ENCODE measurements around the gene NBEA. TPM values are rescaled to one million over a fixed set of nuclear protein-coding genes. Genes with fewer than 3 reads are reported as not detected.

The NBEA gene
- total and polyA plus RNA-seq, 3 experiments from 2014 or later: 0.14 to 0.24 (median 0.20) TPM

DNA sequence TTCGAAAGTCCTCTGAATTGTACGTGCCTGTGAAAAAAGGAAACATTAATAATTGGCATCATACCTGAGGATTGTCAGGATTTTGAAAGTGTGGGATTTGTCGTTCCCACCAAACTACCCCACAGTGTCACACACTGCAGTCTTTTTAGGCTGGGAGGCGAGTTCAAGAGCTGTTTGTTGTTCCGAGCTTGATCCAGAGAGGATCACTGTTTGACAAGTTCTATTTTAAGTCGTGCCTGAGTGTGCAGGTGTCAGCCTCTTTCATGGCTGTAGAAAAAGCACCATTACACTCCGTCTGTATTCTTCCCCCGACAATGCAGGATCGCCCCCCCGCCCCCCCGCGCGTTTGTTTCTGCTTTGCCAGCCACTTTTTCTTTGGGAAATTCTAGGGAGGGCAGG, 635 bp upstream of the NBEA start:
- POLR2A ChIA-PET: no interaction called here
- peaks cover 0 to 7% (median 0%) of the 10 kb centered on the region in 5 donors for H3K9me3 Mint-ChIP-seq

DNA sequence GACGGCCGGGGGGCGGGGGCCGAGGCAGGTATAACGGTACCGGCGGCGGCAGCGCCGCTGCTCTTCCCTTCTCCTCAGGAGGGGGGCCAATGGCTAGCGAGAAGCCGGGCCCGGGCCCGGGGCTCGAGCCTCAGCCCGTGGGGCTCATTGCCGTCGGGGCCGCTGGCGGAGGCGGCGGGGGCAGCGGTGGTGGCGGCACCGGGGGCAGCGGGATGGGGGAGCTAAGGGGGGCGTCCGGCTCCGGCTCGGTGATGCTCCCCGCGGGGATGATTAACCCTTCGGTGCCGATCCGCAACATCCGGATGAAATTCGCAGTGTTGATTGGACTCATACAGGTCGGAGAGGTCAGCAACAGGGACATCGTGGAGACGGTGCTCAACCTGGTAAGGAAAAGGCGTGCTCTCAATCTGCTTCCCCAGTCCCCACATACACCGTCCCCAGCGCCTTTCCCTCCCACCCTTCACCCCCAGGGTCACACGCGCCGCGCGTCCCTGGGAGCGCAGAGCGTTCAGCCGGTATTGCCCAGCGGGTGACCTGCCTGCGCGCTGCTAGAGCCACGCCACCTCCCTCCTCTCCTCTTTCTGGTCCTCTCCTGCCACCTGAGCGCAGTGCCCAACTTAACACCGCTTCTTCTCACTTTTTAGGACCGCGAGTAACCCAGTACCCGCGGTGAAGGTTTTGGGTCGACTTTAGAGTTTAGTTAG, 814 bp downstream of the NBEA start:
- ChIA-PET POLR2A (no interaction called here), CTCF (no interaction called here)
- Mint-ChIP-seq H3K9me3 (peaks cover 0 to 7% (median 0%) of the 10 kb centered on the region in 5 donors), H3K4me3 (peak overlapping the region; percentile 72 to 92 (median 81)), H3K27me3 (peaks cover 17 to 53% of the 10 kb centered on the region in 2 donors), H3K27ac (peak overlapping the region in 4 of 8 donors; percentile 43 to 56 (median 52)), H3K4me1 (peaks cover 10 to 29% (median 19%) of the 10 kb centered on the region in 3 donors), H3K36me3 (no peaks in the 10 kb centered on the region)
- H3K4me1 ChIP-seq (ENCODE audit: insufficient read depth, low read length): peaks cover 15% of the 10 kb centered on the region
- H3K4me3 ChIP-seq (ENCODE audit: low read length): peak overlapping the region; percentile 31
- no peaks in the 10 kb centered on the region for H3K36me3 ChIP-seq (ENCODE audit: insufficient read depth, low read length)
- H3K27me3 ChIP-seq (ENCODE audit: insufficient read depth, low read length, poor library complexity, severe bottlenecking): peaks cover 6% of the 10 kb centered on the region
- DNase-seq: peak in 1 of 5 donors; percentile 29
- no peaks in the 10 kb centered on the region for H3K9me3 ChIP-seq (ENCODE audit: low read length)
- no peak overlapping the region for H3K27ac ChIP-seq (ENCODE audit: low read depth, low read length)

More for the DNA sequence above, 635 bp upstream of the NBEA start:
- Mint-ChIP-seq H3K27me3 (peaks cover 17 to 49% of the 10 kb centered on the region in 2 donors), H3K27ac (peak overlapping the region in 2 of 8 donors; percentile 23 to 32), H3K36me3 (no peaks in the 10 kb centered on the region), H3K4me1 (peaks cover 10 to 29% (median 19%) of the 10 kb centered on the region in 3 donors), H3K4me3 (peak overlapping the region; percentile 71 to 92 (median 83))
- Histone ChIP-seq H3K36me3 (ENCODE audit: insufficient read depth, low read length) (no peaks in the 10 kb centered on the region), H3K27ac (ENCODE audit: low read depth, low read length) (no peak overlapping the region), H3K4me3 (ENCODE audit: low read length) (no peak overlapping the region), H3K4me1 (ENCODE audit: insufficient read depth, low read length) (peaks cover 15% of the 10 kb centered on the region), H3K27me3 (ENCODE audit: insufficient read depth, low read length, poor library complexity, severe bottlenecking) (peaks cover 6% of the 10 kb centered on the region), H3K9me3 (ENCODE audit: low read length) (no peaks in the 10 kb centered on the region)
- CTCF ChIA-PET: no interaction called here
- no peak for DNase-seq

DNA sequence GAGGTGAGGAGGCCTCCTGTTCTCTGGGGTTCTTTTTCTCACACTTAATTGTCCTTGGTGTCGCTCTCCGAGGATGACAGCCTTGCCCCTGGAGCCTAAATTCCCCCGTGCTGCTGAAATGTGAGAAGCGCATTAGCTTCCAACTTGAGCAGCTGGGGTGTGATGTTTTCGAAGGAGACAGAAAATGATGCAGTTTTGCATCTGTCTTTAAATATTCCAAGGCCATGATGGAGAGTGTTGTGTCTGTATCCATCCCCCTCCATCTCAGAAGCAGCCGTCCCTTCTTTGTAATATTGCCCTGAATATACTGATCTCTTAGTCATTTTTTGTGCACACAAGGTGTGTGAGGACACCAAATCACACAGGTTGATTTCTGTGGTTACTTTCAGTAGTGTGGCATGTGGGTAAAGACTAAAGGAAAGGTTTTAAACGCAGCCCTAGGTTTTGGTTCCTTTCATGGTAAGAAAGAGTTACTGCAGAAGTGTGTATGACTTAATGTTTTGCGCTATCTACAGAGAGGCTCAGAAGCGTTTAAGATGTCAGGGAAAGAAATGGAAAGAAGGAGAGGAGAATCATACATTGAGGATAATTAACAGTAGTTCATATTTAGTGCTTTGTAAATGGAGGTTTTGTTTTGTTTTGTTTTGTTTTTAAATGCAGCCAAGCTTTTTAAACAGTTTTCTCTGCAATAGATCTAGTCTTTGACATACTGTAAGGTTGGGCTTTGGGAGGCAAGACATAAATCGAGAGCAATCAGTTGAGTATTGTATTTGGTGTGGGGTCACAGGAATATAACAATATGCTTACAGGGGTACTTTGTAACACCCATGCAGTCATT, 1.6 kb downstream of the NBEA start:
- H3K9me3 Mint-ChIP-seq: peaks cover 0 to 7% (median 0%) of the 10 kb centered on the region in 5 donors
- Histone ChIP-seq H3K4me3 (ENCODE audit: low read length) (peak overlapping the region; percentile 31), H3K27me3 (ENCODE audit: insufficient read depth, low read length, poor library complexity, severe bottlenecking) (peaks cover 6% of the 10 kb centered on the region), H3K36me3 (ENCODE audit: insufficient read depth, low read length) (no peaks in the 10 kb centered on the region), H3K9me3 (ENCODE audit: low read length) (no peaks in the 10 kb centered on the region), H3K27ac (ENCODE audit: low read depth, low read length) (no peak overlapping the region), H3K4me1 (ENCODE audit: insufficient read depth, low read length) (peaks cover 15% of the 10 kb centered on the region)
- CTCF ChIA-PET: no interaction called here
- H3K27ac Mint-ChIP-seq: peak overlapping the region in 4 of 8 donors; percentile 34 to 56 (median 48)
- peaks cover 17 to 56% of the 10 kb centered on the region in 2 donors for H3K27me3 Mint-ChIP-seq
- H3K36me3 Mint-ChIP-seq: no peaks in the 10 kb centered on the region
- peak in 1 of 5 donors; percentile 38 for DNase-seq
- POLR2A ChIA-PET: no interaction called here
- peaks cover 10 to 29% (median 19%) of the 10 kb centered on the region in 3 donors for H3K4me1 Mint-ChIP-seq
- H3K4me3 Mint-ChIP-seq: peak overlapping the region; percentile 72 to 92 (median 81)

DNA sequence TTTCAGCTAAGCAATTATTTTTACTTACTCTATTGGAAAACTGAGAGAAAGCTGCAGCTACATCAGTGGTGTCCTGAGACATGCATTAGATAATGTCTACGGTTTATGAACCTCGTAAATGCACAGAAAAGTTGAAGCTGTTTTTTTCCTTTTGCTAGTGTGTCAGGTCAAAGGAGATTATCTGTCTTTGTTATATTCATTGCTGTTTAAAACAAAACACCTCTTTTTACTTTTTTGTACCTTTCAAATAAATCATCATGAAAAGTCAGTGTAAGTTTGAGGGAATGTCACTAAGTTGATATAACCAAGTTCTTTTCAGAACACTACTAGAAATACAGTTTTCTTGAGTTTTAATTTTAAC, 2.2 kb downstream of the NBEA start:
- H3K9me3 ChIP-seq (ENCODE audit: low read length): no peaks in the 10 kb centered on the region
- ChIA-PET CTCF (no interaction called here), POLR2A (no interaction called here)
- H3K4me3 ChIP-seq (ENCODE audit: low read length): no peak overlapping the region
- Mint-ChIP-seq H3K36me3 (no peaks in the 10 kb centered on the region), H3K4me1 (peaks cover 10 to 29% (median 19%) of the 10 kb centered on the region in 3 donors), H3K27me3 (peaks cover 17 to 58% of the 10 kb centered on the region in 2 donors), H3K27ac (no peak overlapping the region), H3K9me3 (peaks cover 0 to 7% (median 0%) of the 10 kb centered on the region in 5 donors), H3K4me3 (peak overlapping the region in 2 of 7 donors; percentile 84 to 85)
- peaks cover 6% of the 10 kb centered on the region for H3K27me3 ChIP-seq (ENCODE audit: insufficient read depth, low read length, poor library complexity, severe bottlenecking)
- H3K36me3 ChIP-seq (ENCODE audit: insufficient read depth, low read length): no peaks in the 10 kb centered on the region
- peaks cover 15% of the 10 kb centered on the region for H3K4me1 ChIP-seq (ENCODE audit: insufficient read depth, low read length)
- no peak overlapping the region for H3K27ac ChIP-seq (ENCODE audit: low read depth, low read length)
- DNase-seq: no peak

DNA sequence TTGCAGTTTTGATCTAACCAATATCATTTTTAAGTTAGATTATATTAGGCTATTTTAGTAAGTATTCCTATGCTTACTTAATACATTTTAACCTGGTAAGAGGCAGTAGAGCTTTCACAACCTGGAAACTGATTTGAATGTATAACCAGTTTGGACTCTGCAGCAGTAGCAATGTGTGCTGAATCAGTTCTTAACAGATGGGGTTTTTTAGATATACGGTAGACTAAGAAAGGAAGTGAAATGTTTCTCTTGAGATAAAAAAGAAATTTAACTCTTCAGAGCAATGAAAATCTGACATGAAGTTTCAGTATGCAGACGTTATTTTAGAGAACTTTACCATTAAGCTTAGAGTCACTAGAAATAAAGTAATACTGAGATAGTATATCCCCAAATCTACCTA, 2.7 kb downstream of the NBEA start:
- Mint-ChIP-seq H3K27me3 (peaks cover 17 to 57% of the 10 kb centered on the region in 2 donors), H3K27ac (no peak overlapping the region), H3K9me3 (peaks cover 0 to 7% (median 0%) of the 10 kb centered on the region in 5 donors), H3K36me3 (no peaks in the 10 kb centered on the region), H3K4me1 (peaks cover 10 to 29% (median 19%) of the 10 kb centered on the region in 3 donors), H3K4me3 (no peak overlapping the region)
- Histone ChIP-seq H3K27ac (ENCODE audit: low read depth, low read length) (no peak overlapping the region), H3K4me1 (ENCODE audit: insufficient read depth, low read length) (peaks cover 15% of the 10 kb centered on the region), H3K27me3 (ENCODE audit: insufficient read depth, low read length, poor library complexity, severe bottlenecking) (peaks cover 6% of the 10 kb centered on the region), H3K36me3 (ENCODE audit: insufficient read depth, low read length) (no peaks in the 10 kb centered on the region), H3K9me3 (ENCODE audit: low read length) (no peaks in the 10 kb centered on the region), H3K4me3 (ENCODE audit: low read length) (no peak overlapping the region)
- DNase-seq: no peak
- ChIA-PET POLR2A (no interaction called here), CTCF (no interaction called here)

DNA sequence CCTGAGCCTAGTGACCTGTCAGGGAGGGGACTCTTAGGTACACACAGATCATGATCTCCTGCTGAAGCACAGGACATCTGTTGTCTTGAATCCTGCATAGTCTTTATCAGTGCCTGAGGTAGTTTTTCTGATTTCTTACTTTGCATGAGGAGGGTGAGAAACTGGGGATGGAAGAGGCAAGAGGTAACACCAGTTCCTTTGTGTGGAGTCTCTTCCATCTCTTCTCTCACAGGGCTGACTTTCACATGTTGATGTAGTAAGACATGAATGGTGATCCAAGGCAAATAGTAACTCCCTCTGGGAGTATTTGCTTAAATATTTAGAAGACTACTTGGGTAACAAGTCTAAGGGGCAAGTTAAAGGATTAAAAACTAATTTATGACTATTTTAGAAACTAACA, 9.5 kb downstream of the NBEA start:
- POLR2A ChIA-PET: no interaction called here
- H3K36me3 ChIP-seq (ENCODE audit: insufficient read depth, low read length): no peaks in the 10 kb centered on the region
- H3K4me3 ChIP-seq (ENCODE audit: low read length): no peak overlapping the region
- Mint-ChIP-seq H3K9me3 (peaks cover 0 to 7% (median 0%) of the 10 kb centered on the region in 5 donors), H3K4me1 (no peaks in the 10 kb centered on the region), H3K27me3 (peaks cover 0 to 10% of the 10 kb centered on the region in 2 donors), H3K27ac (peak overlapping the region in 1 of 8 donors; percentile 19), H3K4me3 (no peak overlapping the region), H3K36me3 (no peaks in the 10 kb centered on the region)
- DNase-seq: no peak
- CTCF ChIA-PET: no interaction called here
- H3K27me3 ChIP-seq (ENCODE audit: insufficient read depth, low read length, poor library complexity, severe bottlenecking): no peaks in the 10 kb centered on the region
- no peak overlapping the region for H3K27ac ChIP-seq (ENCODE audit: low read depth, low read length)
- no peaks in the 10 kb centered on the region for H3K9me3 ChIP-seq (ENCODE audit: low read length)
- H3K4me1 ChIP-seq (ENCODE audit: insufficient read depth, low read length): no peaks in the 10 kb centered on the region

DNA sequence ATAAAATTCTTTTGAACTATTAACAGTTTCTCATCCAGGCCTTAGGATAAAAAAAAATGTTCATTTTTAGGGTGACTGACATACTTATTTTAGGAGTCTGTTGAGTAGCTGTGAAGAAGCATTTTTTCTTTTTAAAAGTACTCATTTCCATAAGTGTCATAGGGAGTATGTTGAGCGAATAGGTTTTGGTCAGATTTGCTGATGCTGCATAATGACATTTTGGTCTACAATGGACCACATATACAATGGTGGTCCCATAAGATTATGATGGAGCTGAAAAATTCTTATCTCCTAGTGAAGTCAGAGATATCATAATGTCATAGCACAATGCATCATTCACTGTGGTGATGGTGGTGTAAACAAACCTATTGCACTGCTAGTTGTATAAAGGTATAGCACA, 17.4 kb downstream of the NBEA start:
- H3K4me1 Mint-ChIP-seq: no peaks in the 10 kb centered on the region
- Histone ChIP-seq H3K9me3 (ENCODE audit: low read length) (no peaks in the 10 kb centered on the region), H3K36me3 (ENCODE audit: insufficient read depth, low read length) (no peaks in the 10 kb centered on the region), H3K4me3 (ENCODE audit: low read length) (no peak overlapping the region), H3K27me3 (ENCODE audit: insufficient read depth, low read length, poor library complexity, severe bottlenecking) (no peaks in the 10 kb centered on the region), H3K4me1 (ENCODE audit: insufficient read depth, low read length) (no peaks in the 10 kb centered on the region), H3K27ac (ENCODE audit: low read depth, low read length) (no peak overlapping the region)
- H3K36me3 Mint-ChIP-seq: no peaks in the 10 kb centered on the region
- no peak for DNase-seq
- H3K27ac Mint-ChIP-seq: no peak overlapping the region
- no peaks in the 10 kb centered on the region for H3K27me3 Mint-ChIP-seq
- H3K9me3 Mint-ChIP-seq: peaks cover 0 to 6% (median 0%) of the 10 kb centered on the region in 5 donors
- no peak overlapping the region for H3K4me3 Mint-ChIP-seq
- ChIA-PET CTCF (interaction anchor here (0.7 kb wide), 1 partner anchor 10 kb away, joined by 3 read pairs; no protein-coding TSS in a partner anchor), POLR2A (no interaction called here)

DNA sequence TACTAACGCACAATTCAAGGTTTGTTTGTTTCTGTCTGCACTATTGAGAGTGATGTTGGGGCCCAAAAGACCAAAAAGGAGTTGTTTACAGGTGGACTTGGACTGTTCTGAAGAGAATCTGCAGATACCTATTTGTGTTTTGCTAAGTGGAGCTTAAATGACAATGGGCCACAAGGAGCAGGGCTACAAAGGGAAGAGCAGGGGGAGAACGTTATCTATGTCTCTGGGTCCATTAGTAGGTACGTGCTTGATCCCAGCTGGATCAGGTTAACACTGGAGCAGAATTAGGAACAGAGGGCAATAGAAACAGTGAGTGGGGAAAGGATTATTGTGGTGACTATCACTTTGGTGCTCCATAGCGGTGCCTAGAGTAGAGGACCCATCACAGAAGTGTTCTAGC, 22.5 kb downstream of the NBEA start:
- no peaks in the 10 kb centered on the region for H3K27me3 ChIP-seq (ENCODE audit: insufficient read depth, low read length, poor library complexity, severe bottlenecking)
- no peak overlapping the region for H3K4me3 ChIP-seq (ENCODE audit: low read length)
- peaks cover 0 to 7% (median 2%) of the 10 kb centered on the region in 5 donors for H3K9me3 Mint-ChIP-seq
- H3K36me3 Mint-ChIP-seq: peaks cover 0 to 4% (median 0%) of the 10 kb centered on the region in 3 donors
- H3K9me3 ChIP-seq (ENCODE audit: low read length): no peaks in the 10 kb centered on the region
- ChIA-PET CTCF (no interaction called here), POLR2A (no interaction called here)
- H3K27me3 Mint-ChIP-seq: no peaks in the 10 kb centered on the region
- no peaks in the 10 kb centered on the region for H3K36me3 ChIP-seq (ENCODE audit: insufficient read depth, low read length)
- no peaks in the 10 kb centered on the region for H3K4me1 ChIP-seq (ENCODE audit: insufficient read depth, low read length)
- H3K27ac ChIP-seq (ENCODE audit: low read depth, low read length): no peak overlapping the region
- H3K27ac Mint-ChIP-seq: no peak overlapping the region
- no peaks in the 10 kb centered on the region for H3K4me1 Mint-ChIP-seq
- no peak overlapping the region for H3K4me3 Mint-ChIP-seq
- no peak for DNase-seq

Measured in CD8-positive, alpha-beta memory T cell (primary cell).